Adipose tissue (tissue), 3 donors: ENCODE results near the gene STK26. TPM values are rescaled to one million over a fixed set of nuclear protein-coding genes. Genes with fewer than 3 reads are reported as not detected.

Source experiments
- polyA plus RNA-seq, 3 donors: library from polyadenylated mRNA; stranded (reverse); fragments of 200-250 nt; gene quantifications; one replicate each; pipeline ENCODE4 v1.2.3, GENCODE V29; 2013
- donor health status: healthy with polysubstance abuse.
- donor health status: Bipolar disorder and iron deficiency.
- donor health status: healthy.

Gene STK26
- polyA plus RNA-seq, 3 donors = 2.0 to 5.5 (median 4.6) TPM

Other genes with a start within 250 kb of the STK26 start
- gene FRMD7, start 104.7 kb downstream of the STK26 start, polyA plus RNA-seq = not detected
- 10 to 100 TPM in 2 of 3 donors, 1 to 10 TPM in 1; 6.5 to 14.7 (median 13.6) TPM for gene RAP2C, start 196.1 kb downstream of the STK26 start, polyA plus RNA-seq